ENCODE measurements around the gene COL26A1.

GRCh38 chr7:101386177-101386557 lies 23.5 kb downstream of the COL26A1 start:
- TF ChIP-seq POLR2A (IDR thresholded peaks at IDR 0.05; ENCODE audit: low read depth, low read length) (no peak), CTCF (conservative IDR thresholded peaks at IDR 0.05; ENCODE audit: low read depth, low read length) (no peak), BHLHE40 (IDR thresholded peaks at IDR 0.05; ENCODE audit: low read depth, low read length) (no peak), USF2 (IDR thresholded peaks at IDR 0.05; ENCODE audit: low read depth, low read length) (no peak), SMC3 (IDR thresholded peaks at IDR 0.05; ENCODE audit: low read depth, low read length) (no peak), RFX5 (IDR thresholded peaks at IDR 0.05; ENCODE audit: low read depth, low read length) (no peak), CEBPB (IDR thresholded peaks at IDR 0.05; ENCODE audit: low read depth, low read length) (no peak), FOS (IDR thresholded peaks at IDR 0.05; ENCODE audit: low read depth, low read length) (no peak), RAD21 (IDR thresholded peaks at IDR 0.05; ENCODE audit: low read length) (no peak), CHD1 (IDR thresholded peaks at IDR 0.05; ENCODE audit: low read depth, low read length) (no peak), MXI1 (IDR thresholded peaks at IDR 0.05; ENCODE audit: borderline replicate concordance, low read depth, low read length) (no peak), RCOR1 (IDR thresholded peaks at IDR 0.05; ENCODE audit: insufficient replicate concordance, low read length) (no peak)
